ENCODE results near the gene SUCLG2. TPM values are rescaled to one million over a fixed set of nuclear protein-coding genes. Genes with fewer than 3 reads are reported as not detected.

The SUCLG2 gene
- total RNA-seq, 1 experiment from 2014 or later, result 59.4 TPM

DNA sequence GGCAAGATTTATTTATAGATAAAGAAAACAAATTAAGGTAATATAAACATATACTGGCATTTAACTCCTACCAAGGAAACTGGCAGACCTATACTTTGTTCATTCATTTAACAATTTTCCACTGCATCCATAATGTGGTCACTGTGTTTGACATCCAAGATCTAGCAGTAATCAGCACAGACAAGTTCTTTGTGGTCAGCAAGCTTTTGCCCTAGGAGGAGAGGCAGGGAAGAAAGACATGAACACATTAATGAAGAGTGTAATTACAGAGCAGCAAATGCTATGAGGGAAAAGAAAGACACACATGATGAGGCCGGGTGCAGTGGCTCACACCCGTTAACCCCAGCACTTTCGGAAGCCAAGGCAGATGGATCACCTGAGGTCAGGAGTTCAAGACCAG, 34.4 kb downstream of the SUCLG2 start:
- no peak overlapping the region for H2AFZ ChIP-seq
- no peaks in the 10 kb centered on the region for H3F3A ChIP-seq (ENCODE audit: insufficient read depth, low read depth)
- ChIA-PET POLR2A (ENCODE audit: unreplicated experiment) (no interaction called here), CTCF (no interaction called here)
- H3K4me1 ChIP-seq (replicated peaks; ENCODE audit: insufficient read depth), result no peaks in the 10 kb centered on the region
- H3K36me3 ChIP-seq (ENCODE audit: low read depth), result no peaks in the 10 kb centered on the region
- H3K27ac ChIP-seq, result no peak overlapping the region
- no TSS peak for BruUV-seq (replicated peaks)
- H3K4me3 ChIP-seq, result no peak overlapping the region
- H4K20me1 ChIP-seq (ENCODE audit: insufficient read depth), result no peaks in the 10 kb centered on the region
- no peak for DNase-seq
- TF ChIP-seq EZH2 (IDR thresholded peaks at IDR 0.05; ENCODE audit: low read depth), result no peak
- TF ChIP-seq CTCF (conservative IDR thresholded peaks at IDR 0.05), result no peak
- no peak overlapping the region for H3K4me2 ChIP-seq
- intact Hi-C loops (cut with micrococcal nuclease; ENCODE audit: unreplicated experiment), result no loop called here
- H3K27me3 ChIP-seq (ENCODE audit: insufficient read depth, low read depth), result no peaks in the 10 kb centered on the region
- H3K9me2 ChIP-seq (ENCODE audit: insufficient read depth), result no peaks in the 10 kb centered on the region
- no peaks in the 10 kb centered on the region for H3K79me2 ChIP-seq (ENCODE audit: low read depth)
- H3K9me3 ChIP-seq (ENCODE audit: insufficient read depth, low read depth), result no peaks in the 10 kb centered on the region

- CTCF ChIA-PET, result no interaction called here
- no peak overlapping the region for H2AFZ ChIP-seq
- H3K79me2 ChIP-seq (ENCODE audit: low read depth), result no peaks in the 10 kb centered on the region
- TF ChIP-seq EZH2 (IDR thresholded peaks at IDR 0.05; ENCODE audit: low read depth) (no peak), CTCF (conservative IDR thresholded peaks at IDR 0.05) (no peak)
- no peaks in the 10 kb centered on the region for H3K27me3 ChIP-seq (ENCODE audit: insufficient read depth, low read depth)
- no peak for DNase-seq
- POLR2A ChIA-PET (ENCODE audit: unreplicated experiment), result interaction anchor here (0.6 kb wide), 1 partner anchor 109 kb away, joined by 6 read pairs; no protein-coding TSS in a partner anchor
- H4K20me1 ChIP-seq (ENCODE audit: insufficient read depth), result no peaks in the 10 kb centered on the region
- H3K4me3 ChIP-seq, result no peak overlapping the region
- no peak overlapping the region for H3K4me2 ChIP-seq
- no TSS peak for BruUV-seq (replicated peaks)
- no peaks in the 10 kb centered on the region for H3K9me3 ChIP-seq (ENCODE audit: insufficient read depth, low read depth)
- no peak overlapping the region for H3K27ac ChIP-seq
- H3F3A ChIP-seq (ENCODE audit: insufficient read depth, low read depth), result no peaks in the 10 kb centered on the region
- H3K36me3 ChIP-seq (ENCODE audit: low read depth), result no peaks in the 10 kb centered on the region
- H3K4me1 ChIP-seq (replicated peaks; ENCODE audit: insufficient read depth), result no peaks in the 10 kb centered on the region
- intact Hi-C loops (cut with micrococcal nuclease; ENCODE audit: unreplicated experiment), result no loop called here
- no peaks in the 10 kb centered on the region for H3K9me2 ChIP-seq (ENCODE audit: insufficient read depth)
These were observed 36.9 kb downstream of the SUCLG2 start for GRCh38 chr3:67617518-67617917.

DNA sequence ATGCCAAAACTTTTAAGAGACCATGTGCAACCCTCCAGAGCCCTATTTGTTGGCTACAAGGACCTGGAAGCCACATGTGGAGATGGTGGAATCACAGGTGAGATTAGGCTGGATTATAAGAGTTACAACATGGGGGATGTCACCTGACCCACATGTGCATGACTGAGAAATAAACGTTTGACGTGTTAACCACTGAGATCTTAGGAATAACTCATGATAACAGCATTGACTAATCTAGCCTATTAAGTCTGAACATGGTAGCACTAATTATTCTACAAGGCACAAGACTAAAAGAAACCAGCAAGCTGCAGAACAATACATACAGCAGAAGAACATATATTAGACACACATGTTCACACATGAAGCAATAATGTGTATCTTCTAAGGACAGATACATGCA, 38.4 kb downstream of the SUCLG2 start:
- TF ChIP-seq CTCF (conservative IDR thresholded peaks at IDR 0.05) (no peak), EZH2 (IDR thresholded peaks at IDR 0.05; ENCODE audit: low read depth) (no peak)
- CTCF ChIA-PET, result no interaction called here

More for the DNA sequence above, 38.4 kb downstream of the SUCLG2 start:
- H3K9me2 ChIP-seq (ENCODE audit: insufficient read depth), result no peaks in the 10 kb centered on the region
- POLR2A ChIA-PET (ENCODE audit: unreplicated experiment), result no interaction called here
- DNase-seq, result no peak
- H3K27me3 ChIP-seq (ENCODE audit: insufficient read depth, low read depth), result no peaks in the 10 kb centered on the region
- H3K4me1 ChIP-seq (replicated peaks; ENCODE audit: insufficient read depth), result no peaks in the 10 kb centered on the region
- no peaks in the 10 kb centered on the region for H3F3A ChIP-seq (ENCODE audit: insufficient read depth, low read depth)
- no peak overlapping the region for H3K27ac ChIP-seq
- H2AFZ ChIP-seq, result no peak overlapping the region
- no peaks in the 10 kb centered on the region for H3K79me2 ChIP-seq (ENCODE audit: low read depth)
- no peaks in the 10 kb centered on the region for H3K9me3 ChIP-seq (ENCODE audit: insufficient read depth, low read depth)
- intact Hi-C loops (cut with micrococcal nuclease; ENCODE audit: unreplicated experiment), result no loop called here
- no peaks in the 10 kb centered on the region for H3K36me3 ChIP-seq (ENCODE audit: low read depth)
- no peaks in the 10 kb centered on the region for H4K20me1 ChIP-seq (ENCODE audit: insufficient read depth)
- H3K4me3 ChIP-seq, result no peak overlapping the region
- BruUV-seq (replicated peaks), result no TSS peak
- no peak overlapping the region for H3K4me2 ChIP-seq
